ENCODE data around the gene GDF3.
"Not testable (repeated sequence)": the region's sequence is repeated elsewhere in the genome, so short reads cannot be mapped to it uniquely, and the experiment has no call there.

The GDF3 gene

GRCh38 chr12:7645395-7646177 lies 50.0 kb downstream of the GDF3 start:
- Histone ChIP-seq H3K4me2 (ENCODE audit: insufficient read depth, low read length) (no peak overlapping the region), H3K4me1 (ENCODE audit: insufficient read depth, low read length) (peaks cover 14% of the 10 kb centered on the region), H3K27ac (ENCODE audit: low read length) (no peak overlapping the region), H3K79me2 (ENCODE audit: insufficient read depth, low read length) (no peaks in the 10 kb centered on the region), H3K9ac (ENCODE audit: low read depth, low read length) (no peak overlapping the region), H3K9me3 (ENCODE audit: insufficient read depth, low read length, severe bottlenecking) (no peaks in the 10 kb centered on the region), H3K36me3 (ENCODE audit: insufficient read depth, low read length) (no peaks in the 10 kb centered on the region), H3K27me3 (ENCODE audit: insufficient read depth, low read length, poor library complexity) (no peaks in the 10 kb centered on the region), H4K20me1 (ENCODE audit: insufficient read depth, low read length) (no peaks in the 10 kb centered on the region), H3K4me3 (ENCODE audit: low read depth in 1 of 2, low read length in 2 of 2) (no peak overlapping the region), H2AFZ (ENCODE audit: low read depth, low read length) (no peak overlapping the region)
- TF ChIP-seq CTCF (IDR thresholded peaks at IDR 0.05; ENCODE audit: borderline replicate concordance, extremely low read depth, low read length, poor library complexity, severe bottlenecking) (peak; percentile 88), EZH2 (IDR thresholded peaks at IDR 0.05; ENCODE audit: borderline replicate concordance, low read depth, low read length, severe bottlenecking) (no peak)
- no peak for ATAC-seq (ENCODE audit: insufficient read depth, low read depth)
- DNase-seq = peak; percentile 45

GRCh38 chr12:7642876-7643309 lies 52.7 kb downstream of the GDF3 start:
- TF ChIP-seq EZH2 (IDR thresholded peaks at IDR 0.05; ENCODE audit: borderline replicate concordance, low read depth, low read length, severe bottlenecking) (no peak), CTCF (IDR thresholded peaks at IDR 0.05; ENCODE audit: borderline replicate concordance, extremely low read depth, low read length, poor library complexity, severe bottlenecking) (peak; percentile 69)
- Histone ChIP-seq H3K27me3 (ENCODE audit: insufficient read depth, low read length, poor library complexity) (no peaks in the 10 kb centered on the region), H3K4me2 (ENCODE audit: insufficient read depth, low read length) (no peak overlapping the region), H3K9me3 (ENCODE audit: insufficient read depth, low read length, severe bottlenecking) (no peaks in the 10 kb centered on the region), H3K4me3 (ENCODE audit: low read depth in 1 of 2, low read length in 2 of 2) (no peak overlapping the region), H2AFZ (ENCODE audit: low read depth, low read length) (no peak overlapping the region), H3K4me1 (ENCODE audit: insufficient read depth, low read length) (peaks cover 37% of the 10 kb centered on the region), H3K27ac (ENCODE audit: low read length) (no peak overlapping the region), H4K20me1 (ENCODE audit: insufficient read depth, low read length) (no peaks in the 10 kb centered on the region), H3K79me2 (ENCODE audit: insufficient read depth, low read length) (no peaks in the 10 kb centered on the region), H3K9ac (ENCODE audit: low read depth, low read length) (no peak overlapping the region), H3K36me3 (ENCODE audit: insufficient read depth, low read length) (no peaks in the 10 kb centered on the region)
- DNase-seq (peak; percentile 44), ATAC-seq (ENCODE audit: insufficient read depth, low read depth) (no peak)

- Histone ChIP-seq H3K4me1 (ENCODE audit: insufficient read depth, low read length) (peaks cover 37% of the 10 kb centered on the region), H3K4me3 (ENCODE audit: low read depth in 1 of 2, low read length in 2 of 2) (no peak overlapping the region), H3K9ac (ENCODE audit: low read depth, low read length) (no peak overlapping the region), H2AFZ (ENCODE audit: low read depth, low read length) (no peak overlapping the region), H3K4me2 (ENCODE audit: insufficient read depth, low read length) (no peak overlapping the region), H4K20me1 (ENCODE audit: insufficient read depth, low read length) (no peaks in the 10 kb centered on the region), H3K9me3 (ENCODE audit: insufficient read depth, low read length, severe bottlenecking) (no peaks in the 10 kb centered on the region), H3K27ac (ENCODE audit: low read length) (no peak overlapping the region), H3K79me2 (ENCODE audit: insufficient read depth, low read length) (no peaks in the 10 kb centered on the region), H3K36me3 (ENCODE audit: insufficient read depth, low read length) (no peaks in the 10 kb centered on the region), H3K27me3 (ENCODE audit: insufficient read depth, low read length, poor library complexity) (no peaks in the 10 kb centered on the region)
- ATAC-seq (ENCODE audit: insufficient read depth, low read depth) = no peak
- no peak for TF ChIP-seq CTCF (IDR thresholded peaks at IDR 0.05; ENCODE audit: borderline replicate concordance, extremely low read depth, low read length, poor library complexity, severe bottlenecking)
- TF ChIP-seq EZH2 (IDR thresholded peaks at IDR 0.05; ENCODE audit: borderline replicate concordance, low read depth, low read length, severe bottlenecking) = no peak
- DNase-seq = no peak
Observed at GRCh38 chr12:7642287-7642686, 53.3 kb downstream of the GDF3 start.

- Histone ChIP-seq H3K4me3 (ENCODE audit: low read depth in 1 of 2, low read length in 2 of 2) (peak overlapping the region in 1 of 2 experiments; percentile 54; a peak in 2 of 4 replicates), H3K27ac (ENCODE audit: low read length) (peak overlapping the region; percentile 84), H3K9ac (ENCODE audit: low read depth, low read length) (peak overlapping the region; percentile 57), H2AFZ (ENCODE audit: low read depth, low read length) (peak overlapping the region; percentile 39; the same call in 1 of the 2 replicates), H3K4me1 (ENCODE audit: insufficient read depth, low read length) (peaks cover 37% of the 10 kb centered on the region), H3K4me2 (ENCODE audit: insufficient read depth, low read length) (peak overlapping the region; percentile 52)
- not testable (repeated sequence) for H3K9me3 ChIP-seq (ENCODE audit: insufficient read depth, low read length, severe bottlenecking); H3K27me3 ChIP-seq (ENCODE audit: insufficient read depth, low read length, poor library complexity); H3K36me3 ChIP-seq (ENCODE audit: insufficient read depth, low read length); H3K79me2 ChIP-seq (ENCODE audit: insufficient read depth, low read length); H4K20me1 ChIP-seq (ENCODE audit: insufficient read depth, low read length)
- DNase-seq (peak; percentile 90), ATAC-seq (ENCODE audit: insufficient read depth, low read depth) (peak; percentile 85)
Observed at GRCh38 chr12:7640123-7640995, 55.2 kb downstream of the GDF3 start.
